CD4-positive, alpha-beta memory T cell (primary cell): Measurements from ENCODE around the gene C1orf210. TPM values are rescaled to one million over a fixed set of nuclear protein-coding genes. Genes with fewer than 3 reads are reported as not detected.

Source experiments
- CTCF ChIA-PET: fragments of 350-600 bp; sonication (Branson Sonifier 250); formaldehyde crosslinking; loops from one replicate; lab custom pipeline; 2021; ENCODE audit warnings: inconsistent platforms; ENCODE audit not compliant: partially characterized antibody; lab: Charles Lee
- POLR2A ChIA-PET: fragments of 350-600 bp; sonication (Branson Sonifier 250); formaldehyde crosslinking; loops from one replicate; lab custom pipeline; 2021; ENCODE audit not compliant: partially characterized antibody; lab: Charles Lee
- DNase-seq, 5 donors: peaks; one replicate each; pipeline versions ENCODE4 v3.0.0 to v3.0.0-alpha.2; 2020 to 2022; ENCODE audit warnings: mixed read lengths in 1 of 5
- H3K27ac ChIP-seq: one replicate; pipeline ENCODE4 v1.7.0; 2013; ENCODE audit warnings: low read depth, low read length
- H3K27me3 ChIP-seq: 2 replicates; pipeline ENCODE4 v1.7.0; 2013; ENCODE audit warnings: mild to moderate bottlenecking, low read length, moderate library complexity; ENCODE audit not compliant: insufficient read depth
- H3K36me3 ChIP-seq: 2 replicates; pipeline ENCODE4 v1.7.0; 2013; ENCODE audit warnings: mild to moderate bottlenecking, low read length, moderate library complexity; ENCODE audit not compliant: insufficient read depth
- H3K4me1 ChIP-seq: 2 replicates; pipeline ENCODE4 v1.7.0; 2013; ENCODE audit warnings: mild to moderate bottlenecking, low read length, moderate library complexity; ENCODE audit not compliant: insufficient read depth
- H3K4me3 ChIP-seq, 2 donors: one replicate each; pipeline ENCODE4 v1.7.0; 2013; ENCODE audit warnings: low read length in 2 of 2, mild to moderate bottlenecking in 1 of 2
- H3K9me3 ChIP-seq, 2 donors: one replicate each; pipeline ENCODE4 v1.7.0; 2013; ENCODE audit warnings: low read length in 2 of 2, control low read depth in 1 of 2; ENCODE audit not compliant: control insufficient read depth in 1 of 2
- H3K27ac Mint-ChIP-seq, 7 donors: one replicate each; pipeline ENCODE4 v1.8.0; 2020 to 2021; ENCODE audit warnings: mixed read lengths in 7 of 7, mild to moderate bottlenecking in 6 of 7, inconsistent platforms in 3 of 7, moderate library complexity in 3 of 7
- H3K27me3 Mint-ChIP-seq, 2 donors: one replicate each; pipeline ENCODE4 v1.8.0; 2020 to 2021; ENCODE audit warnings: mixed read lengths in 2 of 2
- H3K36me3 Mint-ChIP-seq, 2 donors: one replicate each; pipeline ENCODE4 v1.8.0; 2020 to 2021; ENCODE audit warnings: mixed read lengths in 2 of 2, inconsistent platforms in 1 of 2, mild to moderate bottlenecking in 1 of 2
- H3K4me1 Mint-ChIP-seq, 4 donors: one replicate each; pipeline ENCODE4 v1.8.0; 2020 to 2021; ENCODE audit warnings: mixed read lengths in 4 of 4, mild to moderate bottlenecking in 1 of 4
- H3K4me3 Mint-ChIP-seq, 8 donors: one replicate each; pipeline ENCODE4 v1.8.0; 2020 to 2021; ENCODE audit warnings: mixed read lengths in 8 of 8, mild to moderate bottlenecking in 7 of 8, moderate library complexity in 6 of 8, inconsistent platforms in 3 of 8
- H3K9me3 Mint-ChIP-seq, 8 donors: one replicate each; pipeline ENCODE4 v1.8.0; 2020 to 2021; ENCODE audit warnings: mixed read lengths in 8 of 8, mild to moderate bottlenecking in 5 of 8, inconsistent platforms in 3 of 8, moderate library complexity in 1 of 8
- intact Hi-C: fragments of 100-400 bp; cut with micrococcal nuclease; formaldehyde crosslinking; loops from one replicate; pipeline ENCODE4 v1.15.1; 2023
- polyA plus RNA-seq, 2 donors: library from polyadenylated mRNA; unstranded; fragments of 300-500 nt; fragmentation: Illumina TruSeq; gene quantifications; one replicate each; pipeline ENCODE4 v1.2.3, GENCODE V29; 2021
- total RNA-seq, 2 experiments: library from RNA; stranded (reverse); gene quantifications; one replicate each; pipeline ENCODE4 v1.2.3, GENCODE V29; 2021

Gene C1orf210
- total and polyA plus RNA-seq, 4 experiments from 2014 or later: not detected

DNA sequence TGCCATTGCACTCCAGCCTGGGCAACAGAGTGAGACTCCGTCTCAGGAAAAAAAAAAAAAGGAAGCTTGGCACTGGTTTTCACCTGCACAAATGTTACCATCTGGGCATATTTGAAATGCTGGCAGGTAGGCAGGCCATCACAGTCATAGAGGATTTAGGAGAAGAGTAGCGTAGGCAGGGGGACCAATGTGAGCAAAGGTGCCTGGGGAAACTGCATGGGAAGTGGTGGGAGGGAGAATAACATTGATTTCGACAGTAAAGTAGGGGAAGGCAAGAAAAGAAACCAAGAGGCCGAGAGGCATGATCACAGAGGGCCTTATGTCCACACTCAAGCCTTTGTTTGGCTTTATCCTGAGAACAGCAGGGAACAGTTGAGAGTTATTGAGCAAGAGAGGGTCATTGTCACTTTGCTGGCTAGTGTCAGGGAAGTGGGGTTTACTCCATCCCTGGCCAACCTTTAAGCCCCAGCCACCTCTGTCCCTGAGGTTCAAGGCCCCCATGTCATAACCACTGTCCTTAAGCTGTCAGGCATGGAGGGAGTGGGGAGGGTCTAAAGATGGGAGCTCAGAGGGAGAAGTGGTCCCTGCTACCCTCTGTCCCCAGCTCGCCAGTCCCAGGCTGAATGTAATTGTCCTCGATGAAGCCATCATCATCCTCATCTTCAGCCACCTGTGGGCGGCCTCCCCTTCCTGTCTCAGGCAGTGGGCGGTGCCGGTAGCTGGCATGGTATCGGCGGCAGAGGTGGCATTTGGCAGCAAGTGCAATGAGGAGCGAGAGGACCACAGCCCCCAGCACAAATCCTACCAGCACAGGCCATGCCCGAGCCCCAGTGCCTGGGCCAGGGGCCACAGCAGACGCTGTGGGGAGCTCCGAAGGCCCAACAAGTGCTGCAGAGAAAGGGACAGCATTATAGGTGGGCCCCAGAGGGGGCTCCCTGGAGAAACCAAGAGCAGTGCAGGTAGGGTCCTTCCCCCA, 2.9 kb downstream of the C1orf210 start:
- no peaks in the 10 kb centered on the region for H3K36me3 ChIP-seq
- Mint-ChIP-seq H3K36me3 (no peaks in the 10 kb centered on the region), H3K9me3 (no peaks in the 10 kb centered on the region), H3K4me1 (no peaks in the 10 kb centered on the region), H3K27me3 (peaks cover 19 to 28% of the 10 kb centered on the region in 2 donors), H3K4me3 (no peak overlapping the region), H3K27ac (peak overlapping the region in 1 of 7 donors; percentile 43)
- H3K9me3 ChIP-seq: no peaks in the 10 kb centered on the region
- H3K27me3 ChIP-seq: no peaks in the 10 kb centered on the region
- CTCF ChIA-PET: no interaction called here
- POLR2A ChIA-PET: no interaction called here
- H3K27ac ChIP-seq: no peak overlapping the region
- no peak overlapping the region for H3K4me3 ChIP-seq
- H3K4me1 ChIP-seq: no peaks in the 10 kb centered on the region
- intact Hi-C loops: no loop called here
- DNase-seq: no peak

DNA sequence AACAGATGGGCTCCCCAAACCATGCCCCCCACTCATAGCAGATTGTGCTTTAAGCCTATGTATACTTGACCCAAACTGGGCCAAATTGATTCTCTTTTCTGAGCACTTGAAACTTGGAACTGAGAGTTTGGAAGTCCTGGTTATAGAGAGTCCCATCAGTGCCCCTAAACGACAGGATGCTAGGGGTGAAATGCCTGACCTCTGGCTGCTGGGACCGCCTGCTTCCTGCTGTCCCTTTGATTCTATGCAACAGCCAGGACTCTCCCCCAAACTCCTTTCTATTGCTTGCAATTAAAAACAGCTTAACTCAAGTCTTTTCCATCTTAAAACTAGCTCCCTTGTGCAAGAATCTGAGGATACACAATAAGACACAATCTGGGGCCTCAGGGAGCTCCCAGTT, 4.7 kb downstream of the C1orf210 start:
- no peak overlapping the region for H3K27ac ChIP-seq
- Mint-ChIP-seq H3K36me3 (no peaks in the 10 kb centered on the region), H3K27ac (no peak overlapping the region), H3K4me1 (no peaks in the 10 kb centered on the region), H3K9me3 (no peaks in the 10 kb centered on the region), H3K27me3 (peaks cover 20 to 26% of the 10 kb centered on the region in 2 donors), H3K4me3 (no peak overlapping the region)
- ChIA-PET POLR2A (no interaction called here), CTCF (no interaction called here)
- no peak overlapping the region for H3K4me3 ChIP-seq
- H3K36me3 ChIP-seq: no peaks in the 10 kb centered on the region
- intact Hi-C loops: no loop called here
- no peak for DNase-seq
- no peaks in the 10 kb centered on the region for H3K9me3 ChIP-seq
- no peaks in the 10 kb centered on the region for H3K27me3 ChIP-seq
- H3K4me1 ChIP-seq: no peaks in the 10 kb centered on the region

DNA sequence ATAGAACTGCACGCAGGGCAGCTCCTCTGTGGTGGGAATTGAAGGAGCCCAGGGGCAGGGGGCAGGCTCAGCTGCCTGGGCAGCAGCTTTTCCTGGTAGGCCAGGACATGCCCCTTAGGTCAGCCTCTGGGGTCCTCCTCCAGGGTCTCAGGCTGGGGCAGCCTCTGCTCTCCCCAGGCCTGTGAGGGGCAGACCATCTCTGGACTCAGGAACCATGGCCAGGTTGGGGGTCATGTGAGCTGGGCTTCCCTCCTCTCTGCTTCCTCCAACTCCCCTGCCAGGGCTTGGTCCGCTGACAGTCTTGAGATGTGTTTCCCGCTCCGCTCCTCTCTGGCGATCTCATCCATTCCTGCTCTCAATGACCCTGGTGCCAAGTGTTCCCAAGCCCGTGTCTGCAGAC, 5.7 kb downstream of the C1orf210 start:
- H3K9me3 ChIP-seq: no peaks in the 10 kb centered on the region
- no peaks in the 10 kb centered on the region for H3K27me3 ChIP-seq
- CTCF ChIA-PET: no interaction called here
- intact Hi-C loops: no loop called here
- H3K4me1 ChIP-seq: peaks cover 2% of the 10 kb centered on the region
- H3K27ac Mint-ChIP-seq: no peak overlapping the region
- H3K4me3 Mint-ChIP-seq: no peak overlapping the region
- no peaks in the 10 kb centered on the region for H3K36me3 Mint-ChIP-seq
- no peaks in the 10 kb centered on the region for H3K9me3 Mint-ChIP-seq
- no peak overlapping the region for H3K4me3 ChIP-seq
- POLR2A ChIA-PET: no interaction called here
- peaks cover 1 to 10% (median 6%) of the 10 kb centered on the region in 4 donors for H3K4me1 Mint-ChIP-seq
- DNase-seq: no peak
- H3K27me3 Mint-ChIP-seq: peaks cover 18 to 22% of the 10 kb centered on the region in 2 donors
- no peak overlapping the region for H3K27ac ChIP-seq
- H3K36me3 ChIP-seq: no peaks in the 10 kb centered on the region

DNA sequence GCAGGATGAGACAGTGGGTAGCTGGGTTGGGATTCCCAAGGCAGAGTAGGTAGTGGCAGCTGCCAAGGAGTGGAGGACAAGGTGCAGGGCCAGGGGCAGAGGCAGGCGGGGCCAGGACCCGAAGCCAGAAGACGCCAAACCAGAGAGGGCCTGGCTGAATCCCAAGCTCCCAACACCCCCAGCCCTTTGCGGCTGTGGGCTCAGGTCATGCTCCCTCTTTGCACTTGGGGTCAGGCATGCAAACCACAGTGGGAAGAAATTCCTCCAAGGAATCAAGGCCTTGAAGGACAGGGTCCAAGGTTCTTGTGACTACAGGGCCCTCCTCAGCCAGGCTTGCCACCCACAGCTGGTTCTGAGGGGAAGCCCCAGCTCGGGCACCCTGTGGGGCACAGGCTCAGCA, 6.2 kb downstream of the C1orf210 start:
- H3K4me3 ChIP-seq: no peak overlapping the region
- peaks cover 0 to 2% (median 0%) of the 10 kb centered on the region in 8 donors for H3K9me3 Mint-ChIP-seq
- intact Hi-C loops: no loop called here

DNA sequence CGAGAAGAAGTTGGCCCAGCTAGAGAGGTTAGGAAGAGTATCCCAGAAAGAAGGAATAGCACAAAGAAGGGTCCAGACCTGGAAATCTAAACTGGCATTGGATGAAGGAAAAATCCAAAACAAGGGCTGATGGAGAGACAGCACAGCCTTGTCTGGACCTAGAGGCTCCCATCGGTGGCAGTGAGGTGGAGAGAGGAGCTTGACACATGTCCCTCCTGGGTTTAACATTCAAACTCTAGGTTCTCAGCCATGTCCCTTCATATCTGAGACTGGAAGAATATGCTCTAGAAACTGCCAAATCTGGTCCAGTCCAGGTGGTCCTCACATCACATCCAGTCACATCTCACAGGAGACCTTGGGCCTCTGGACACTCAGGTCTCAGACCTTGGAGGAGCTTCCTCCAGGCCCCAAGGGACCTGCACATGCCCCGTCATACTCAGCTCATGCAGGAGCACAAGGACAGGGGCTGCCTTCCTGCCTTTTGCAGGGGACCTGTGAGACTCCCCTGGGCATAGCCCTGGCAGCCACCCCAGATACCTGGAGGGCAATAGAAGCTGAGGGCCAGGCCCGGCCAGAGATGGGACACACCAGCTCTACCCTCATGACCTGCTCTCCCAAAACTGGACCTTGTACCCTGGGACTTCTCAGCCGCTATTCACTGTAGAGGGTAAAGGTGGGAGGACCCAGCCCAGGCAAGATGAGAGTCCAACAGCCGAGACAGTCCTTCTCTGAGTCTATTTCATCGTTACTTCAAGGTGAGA, 8.1 kb downstream of the C1orf210 start:
- CTCF ChIA-PET: no interaction called here
- intact Hi-C loops: no loop called here
- H3K36me3 Mint-ChIP-seq: no peaks in the 10 kb centered on the region
- Histone ChIP-seq H3K4me3 (no peak overlapping the region), H3K4me1 (peaks cover 9% of the 10 kb centered on the region), H3K27me3 (no peaks in the 10 kb centered on the region), H3K36me3 (no peaks in the 10 kb centered on the region), H3K27ac (no peak overlapping the region), H3K9me3 (no peaks in the 10 kb centered on the region)
- peaks cover 15 to 18% of the 10 kb centered on the region in 2 donors for H3K27me3 Mint-ChIP-seq
- no peak for DNase-seq
- no peak overlapping the region for H3K4me3 Mint-ChIP-seq
- H3K27ac Mint-ChIP-seq: no peak overlapping the region
- peaks cover 6 to 16% (median 12%) of the 10 kb centered on the region in 4 donors for H3K4me1 Mint-ChIP-seq
- peaks cover 0 to 2% (median 0%) of the 10 kb centered on the region in 8 donors for H3K9me3 Mint-ChIP-seq
- POLR2A ChIA-PET: no interaction called here

More for the DNA sequence above, 6.2 kb downstream of the C1orf210 start:
- Mint-ChIP-seq H3K36me3 (no peaks in the 10 kb centered on the region), H3K4me3 (no peak overlapping the region), H3K27ac (no peak overlapping the region), H3K4me1 (peaks cover 6 to 15% (median 11%) of the 10 kb centered on the region in 4 donors), H3K27me3 (peaks cover 16 to 19% of the 10 kb centered on the region in 2 donors)
- CTCF ChIA-PET: no interaction called here
- Histone ChIP-seq H3K27me3 (no peaks in the 10 kb centered on the region), H3K4me1 (peaks cover 7% of the 10 kb centered on the region), H3K27ac (no peak overlapping the region), H3K36me3 (no peaks in the 10 kb centered on the region), H3K9me3 (no peaks in the 10 kb centered on the region)
- POLR2A ChIA-PET: no interaction called here
- DNase-seq: no peak

DNA sequence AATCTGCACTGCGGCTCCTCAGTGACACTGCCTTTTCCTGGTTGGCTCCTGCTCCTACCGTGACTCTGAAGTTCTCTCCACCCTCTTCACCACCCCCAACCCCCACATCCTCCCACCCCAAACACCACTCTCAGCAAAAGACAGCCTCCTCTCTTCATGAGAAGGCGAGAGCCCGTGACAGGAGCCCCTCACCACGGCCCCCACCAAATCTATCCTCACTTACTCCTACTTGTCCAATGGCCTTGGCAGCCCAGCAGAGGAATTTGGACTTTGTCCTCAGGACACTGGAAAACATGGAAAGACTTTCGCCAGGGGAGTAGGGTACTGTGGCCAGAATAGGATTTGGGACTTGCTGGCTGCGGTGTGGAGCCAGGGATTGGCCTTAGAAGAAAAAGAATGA, 8.7 kb downstream of the C1orf210 start:
- Mint-ChIP-seq H3K4me1 (peaks cover 6 to 16% (median 12%) of the 10 kb centered on the region in 4 donors), H3K9me3 (peaks cover 0 to 2% (median 0%) of the 10 kb centered on the region in 8 donors), H3K4me3 (no peak overlapping the region), H3K36me3 (no peaks in the 10 kb centered on the region), H3K27me3 (peaks cover 15 to 16% of the 10 kb centered on the region in 2 donors), H3K27ac (no peak overlapping the region)
- no peaks in the 10 kb centered on the region for H3K27me3 ChIP-seq
- peaks cover 9% of the 10 kb centered on the region for H3K4me1 ChIP-seq
- no peak for DNase-seq
- no peaks in the 10 kb centered on the region for H3K9me3 ChIP-seq
- no peak overlapping the region for H3K4me3 ChIP-seq
- intact Hi-C loops: no loop called here
- H3K27ac ChIP-seq: no peak overlapping the region
- H3K36me3 ChIP-seq: no peaks in the 10 kb centered on the region
- CTCF ChIA-PET: no interaction called here
- POLR2A ChIA-PET: no interaction called here
